ENCODE data around the gene ARID3C.

ARID3C gene

GRCh38 chr9:34628656-34629490 is at the start of gene ARID3C:
ARID3C (minus strand) TSS chr9:34629066; CDS start chr9:34628014, 1,052 bp downstream.
- no peaks in the 10 kb centered on the region for H3K36me3 ChIP-seq (ENCODE audit: insufficient read depth, low read length)
- no peaks in the 10 kb centered on the region for H3K9me3 ChIP-seq (ENCODE audit: control insufficient read depth, insufficient read depth, low read length)
- peak within 1 kb of the TSS; percentile 39; the same call in 1 of the 2 replicates for H3K9ac ChIP-seq (ENCODE audit: low read depth, low read length)
- peaks cover 12% of the 10 kb centered on the region for H3K4me1 ChIP-seq (ENCODE audit: insufficient read depth, low read length)

- H3K9me3 ChIP-seq (ENCODE audit: control insufficient read depth, insufficient read depth, low read length) = no peaks in the 10 kb centered on the region
- no peak overlapping the region for H3K9ac ChIP-seq (ENCODE audit: low read depth, low read length)
- no peaks in the 10 kb centered on the region for H3K36me3 ChIP-seq (ENCODE audit: insufficient read depth, low read length)
- H3K4me1 ChIP-seq (ENCODE audit: insufficient read depth, low read length) = no peaks in the 10 kb centered on the region
Observed at GRCh38 chr9:34675869-34676268, 47.0 kb upstream of the ARID3C start.

GRCh38 chr9:34675048-34675714 is 46.3 kb upstream of the ARID3C start:
- H3K9ac ChIP-seq (ENCODE audit: low read depth, low read length) = no peak overlapping the region
- no peaks in the 10 kb centered on the region for H3K36me3 ChIP-seq (ENCODE audit: insufficient read depth, low read length)
- no peaks in the 10 kb centered on the region for H3K9me3 ChIP-seq (ENCODE audit: control insufficient read depth, insufficient read depth, low read length)
- no peaks in the 10 kb centered on the region for H3K4me1 ChIP-seq (ENCODE audit: insufficient read depth, low read length)

GRCh38 chr9:34674440-34674839 is 45.6 kb upstream of the ARID3C start:
- Histone ChIP-seq H3K36me3 (ENCODE audit: insufficient read depth, low read length) (no peaks in the 10 kb centered on the region), H3K9ac (ENCODE audit: low read depth, low read length) (no peak overlapping the region), H3K9me3 (ENCODE audit: control insufficient read depth, insufficient read depth, low read length) (no peaks in the 10 kb centered on the region; the same call in 1 of the 2 replicates), H3K4me1 (ENCODE audit: insufficient read depth, low read length) (no peaks in the 10 kb centered on the region)

- H3K4me1 ChIP-seq (ENCODE audit: insufficient read depth, low read length) = no peaks in the 10 kb centered on the region
- H3K9me3 ChIP-seq (ENCODE audit: control insufficient read depth, insufficient read depth, low read length) = no peaks in the 10 kb centered on the region; the same call in none of the 2 replicates
- no peak overlapping the region for H3K9ac ChIP-seq (ENCODE audit: low read depth, low read length)
- H3K36me3 ChIP-seq (ENCODE audit: insufficient read depth, low read length) = no peaks in the 10 kb centered on the region
Observed at GRCh38 chr9:34671307-34671706, 42.4 kb upstream of the ARID3C start.

GRCh38 chr9:34669809-34670562 is 41.1 kb upstream of the ARID3C start:
- Histone ChIP-seq H3K9ac (ENCODE audit: low read depth, low read length) (no peak overlapping the region), H3K4me1 (ENCODE audit: insufficient read depth, low read length) (no peaks in the 10 kb centered on the region), H3K36me3 (ENCODE audit: insufficient read depth, low read length) (no peaks in the 10 kb centered on the region), H3K9me3 (ENCODE audit: control insufficient read depth, insufficient read depth, low read length) (peaks cover 2% of the 10 kb centered on the region)

- H3K36me3 ChIP-seq (ENCODE audit: insufficient read depth, low read length) = no peaks in the 10 kb centered on the region
- H3K9ac ChIP-seq (ENCODE audit: low read depth, low read length) = peak overlapping the region; percentile 93
- peaks cover 2% of the 10 kb centered on the region for H3K9me3 ChIP-seq (ENCODE audit: control insufficient read depth, insufficient read depth, low read length)
- peaks cover 4% of the 10 kb centered on the region; the same call in 1 of the 2 replicates for H3K4me1 ChIP-seq (ENCODE audit: insufficient read depth, low read length)
Observed at GRCh38 chr9:34665381-34666250, 36.8 kb upstream of the ARID3C start.

GRCh38 chr9:34665067-34665380 is 36.2 kb upstream of the ARID3C start:
- Histone ChIP-seq H3K9ac (ENCODE audit: low read depth, low read length) (peak overlapping the region; percentile 73), H3K9me3 (ENCODE audit: control insufficient read depth, insufficient read depth, low read length) (peaks cover 2% of the 10 kb centered on the region), H3K4me1 (ENCODE audit: insufficient read depth, low read length) (peaks cover 4% of the 10 kb centered on the region; the same call in 1 of the 2 replicates), H3K36me3 (ENCODE audit: insufficient read depth, low read length) (no peaks in the 10 kb centered on the region)

GRCh38 chr9:34664281-34665066 is 35.6 kb upstream of the ARID3C start:
- Histone ChIP-seq H3K9me3 (ENCODE audit: control insufficient read depth, insufficient read depth, low read length) (peaks cover 2% of the 10 kb centered on the region; the same call in 1 of the 2 replicates), H3K9ac (ENCODE audit: low read depth, low read length) (peak overlapping the region; percentile 73), H3K36me3 (ENCODE audit: insufficient read depth, low read length) (no peaks in the 10 kb centered on the region), H3K4me1 (ENCODE audit: insufficient read depth, low read length) (peaks cover 4% of the 10 kb centered on the region; the same call in 1 of the 2 replicates)

- no peak overlapping the region for H3K9ac ChIP-seq (ENCODE audit: low read depth, low read length)
- H3K9me3 ChIP-seq (ENCODE audit: control insufficient read depth, insufficient read depth, low read length) = 0 out of 2 replicates have a peak, but pooled peaks cover 2% of the 10 kb centered on the region
- no peaks in the 10 kb centered on the region for H3K36me3 ChIP-seq (ENCODE audit: insufficient read depth, low read length)
- peaks cover 4% of the 10 kb centered on the region; the same call in 1 of the 2 replicates for H3K4me1 ChIP-seq (ENCODE audit: insufficient read depth, low read length)
Observed at GRCh38 chr9:34663303-34663605, 34.4 kb upstream of the ARID3C start.

- no peaks in the 10 kb centered on the region for H3K36me3 ChIP-seq (ENCODE audit: insufficient read depth, low read length)
- H3K9ac ChIP-seq (ENCODE audit: low read depth, low read length) = no peak within 1 kb of the TSS
- peaks cover 4% of the 10 kb centered on the region; the same call in 1 of the 2 replicates for H3K4me1 ChIP-seq (ENCODE audit: insufficient read depth, low read length)
- 0 out of 2 replicates have a peak, but pooled peaks cover 2% of the 10 kb centered on the region for H3K9me3 ChIP-seq (ENCODE audit: control insufficient read depth, insufficient read depth, low read length)
Observed at GRCh38 chr9:34662526-34663302, 33.8 kb upstream of the ARID3C start, which contains the start of gene CCL27. CCL27 (minus strand) TSS chr9:34662657; CDS start chr9:34662633, 24 bp downstream.

GRCh38 chr9:34659592-34660253 is 30.9 kb upstream of the ARID3C start:
- Histone ChIP-seq H3K4me1 (ENCODE audit: insufficient read depth, low read length) (peaks cover 4% of the 10 kb centered on the region; the same call in 1 of the 2 replicates), H3K9ac (ENCODE audit: low read depth, low read length) (no peak overlapping the region), H3K9me3 (ENCODE audit: control insufficient read depth, insufficient read depth, low read length) (no peaks in the 10 kb centered on the region), H3K36me3 (ENCODE audit: insufficient read depth, low read length) (no peaks in the 10 kb centered on the region)

Measured in ES-I3 (cell line).